T-helper 17 cell (primary cell): ENCODE measurements around the gene ASB1. TPM values are rescaled to one million over a fixed set of nuclear protein-coding genes. Genes with fewer than 3 reads are reported as not detected.

Experiments used
- ATAC-seq: fragments of 150-1000 bp; cut with Tn5 transposase; 2 replicates; pipeline ENCODE4 v1.10.0; 2021; ENCODE audit warnings: mild to moderate bottlenecking, moderate library complexity
- DNase-seq, 3 donors: peaks; one replicate each; pipeline versions ENCODE4 v3.0.0 to v3.0.0-alpha.2; 2020 to 2021
- H3K9me3 ChIP-seq: one replicate; pipeline ENCODE4 v1.7.0; 2013; ENCODE audit warnings: low read length, mild to moderate bottlenecking; ENCODE audit not compliant: control insufficient read depth, poor library complexity, severe bottlenecking
- H3K27ac Mint-ChIP-seq: one replicate; pipeline ENCODE4 v1.8.0; 2022; ENCODE audit warnings: mild to moderate bottlenecking, moderate library complexity, mixed read lengths
- H3K27me3 Mint-ChIP-seq: one replicate; pipeline ENCODE4 v1.8.0; 2022; ENCODE audit warnings: mixed read lengths
- H3K36me3 Mint-ChIP-seq: one replicate; pipeline ENCODE4 v1.8.0; 2022; ENCODE audit warnings: low read depth, mixed read lengths
- H3K4me1 Mint-ChIP-seq: one replicate; pipeline ENCODE4 v1.8.0; 2022; ENCODE audit warnings: mild to moderate bottlenecking, mixed read lengths
- H3K4me3 Mint-ChIP-seq: one replicate; pipeline ENCODE4 v1.8.0; 2022; ENCODE audit warnings: mild to moderate bottlenecking, moderate library complexity, mixed read lengths
- total RNA-seq, 4 donors: library from RNA in 2 of 4; stranded (reverse) in 2 of 4; gene quantifications; one replicate each; pipeline ENCODE4 v1.2.3 and lab custom pipeline; 2022 to 2026

The ASB1 gene
- total RNA-seq, 2 donors from 2014 or later, result 11.9 to 14.3 TPM

DNA sequence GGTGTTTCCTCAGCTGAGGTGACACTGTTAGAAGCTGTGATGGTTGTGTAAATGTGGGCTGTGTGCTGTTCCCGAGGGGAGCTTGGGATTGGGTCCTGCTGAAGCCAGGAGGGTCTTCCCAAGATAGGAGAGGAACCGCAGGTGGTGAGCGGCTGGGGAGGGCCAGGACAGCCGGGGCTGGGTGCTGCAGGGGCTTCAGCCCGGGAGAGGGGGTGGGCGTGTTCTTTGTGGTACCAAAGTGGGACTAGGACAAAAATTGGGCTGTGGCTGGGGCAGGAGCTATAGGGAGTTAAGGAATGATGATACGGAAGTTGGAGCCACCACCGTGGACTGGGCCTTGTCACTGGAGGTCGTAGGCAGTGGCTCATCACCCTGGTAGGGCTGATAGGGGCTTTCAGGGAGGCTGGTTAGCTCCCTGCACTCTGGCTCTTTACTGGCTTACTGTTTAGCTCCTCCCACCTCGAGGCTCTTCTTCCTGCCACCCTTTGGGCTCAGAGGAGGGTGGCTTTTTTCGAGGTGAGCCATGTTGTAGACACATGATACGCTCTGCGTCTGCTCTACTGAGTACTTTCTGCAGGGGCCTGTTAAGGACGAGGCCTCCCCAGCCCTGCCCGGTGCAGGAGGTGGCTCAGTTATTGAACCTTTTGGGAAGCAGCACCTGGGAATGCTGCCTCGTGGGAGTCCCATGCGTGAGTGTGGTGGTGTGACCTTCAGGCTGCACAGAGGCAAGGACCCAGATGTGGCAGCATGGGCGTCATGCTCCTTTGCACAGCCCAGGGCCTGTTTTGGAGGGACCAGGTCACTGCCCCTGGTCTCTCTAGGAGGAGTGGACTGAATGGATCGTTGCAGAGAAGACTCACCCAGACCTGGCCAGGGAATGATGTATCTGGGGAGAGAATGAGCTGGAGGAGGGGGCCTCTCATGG lies 21.6 kb downstream of the ASB1 start:
- ATAC-seq, result no peak
- Mint-ChIP-seq H3K27me3 (no peaks in the 10 kb centered on the region), H3K4me1 (peaks cover 7% of the 10 kb centered on the region), H3K27ac (peak overlapping the region; percentile 29), H3K4me3 (no peak overlapping the region), H3K36me3 (peaks cover 2% of the 10 kb centered on the region)
- no peaks in the 10 kb centered on the region for H3K9me3 ChIP-seq
- DNase-seq, result no peak

DNA sequence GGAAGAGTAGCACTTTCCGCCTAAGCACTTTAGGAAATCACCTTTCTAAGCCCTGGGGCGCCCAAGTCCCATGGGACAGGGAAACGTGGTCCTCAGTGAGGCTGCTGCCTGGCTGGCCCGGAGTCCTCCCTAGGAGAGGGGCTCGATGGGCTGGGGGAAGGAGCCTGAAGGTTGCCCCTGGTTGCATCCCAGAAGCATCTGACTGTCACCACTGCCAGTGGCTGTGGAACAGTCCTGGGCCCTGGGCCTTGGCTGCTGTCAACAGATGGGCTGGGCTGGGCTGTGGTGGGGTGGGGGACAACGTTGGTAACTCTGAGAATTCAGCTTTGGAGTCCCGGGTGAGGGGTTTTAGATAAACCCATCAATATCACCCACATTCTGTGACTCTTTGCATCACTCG lies 22.5 kb downstream of the ASB1 start:
- no peak overlapping the region for H3K4me3 Mint-ChIP-seq
- H3K4me1 Mint-ChIP-seq, result peaks cover 5% of the 10 kb centered on the region
- DNase-seq, result no peak
- peaks cover 2% of the 10 kb centered on the region for H3K36me3 Mint-ChIP-seq
- peak overlapping the region; percentile 29 for H3K27ac Mint-ChIP-seq
- ATAC-seq, result no peak
- H3K9me3 ChIP-seq, result no peaks in the 10 kb centered on the region
- no peaks in the 10 kb centered on the region for H3K27me3 Mint-ChIP-seq

DNA sequence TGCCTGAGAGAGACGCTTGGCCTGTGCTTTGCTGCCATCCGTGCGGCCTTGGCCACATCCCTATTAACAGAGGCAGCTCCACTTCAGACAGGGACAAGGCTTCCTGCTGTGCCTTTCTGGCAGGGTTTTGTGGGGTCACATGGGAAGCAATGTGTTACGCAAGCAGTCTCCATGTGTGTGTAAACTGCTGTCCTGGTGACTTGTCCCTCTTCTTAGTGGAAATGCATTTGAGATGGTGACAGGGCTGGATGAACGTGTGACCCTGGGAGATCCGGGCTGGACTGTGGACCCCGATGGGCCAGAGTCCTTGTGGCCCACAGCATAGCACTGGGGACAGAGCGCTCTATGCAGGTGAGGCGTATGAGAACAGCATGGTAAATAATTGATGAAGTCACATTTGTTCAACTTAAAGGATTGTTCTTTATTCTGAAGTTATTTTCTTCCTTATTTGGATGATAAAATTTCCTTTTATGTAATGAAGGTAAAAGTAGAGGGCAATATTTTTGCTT lies 23.2 kb downstream of the ASB1 start:
- Mint-ChIP-seq H3K36me3 (peaks cover 2% of the 10 kb centered on the region), H3K4me1 (peaks cover 5% of the 10 kb centered on the region), H3K27ac (no peak overlapping the region)

DNA sequence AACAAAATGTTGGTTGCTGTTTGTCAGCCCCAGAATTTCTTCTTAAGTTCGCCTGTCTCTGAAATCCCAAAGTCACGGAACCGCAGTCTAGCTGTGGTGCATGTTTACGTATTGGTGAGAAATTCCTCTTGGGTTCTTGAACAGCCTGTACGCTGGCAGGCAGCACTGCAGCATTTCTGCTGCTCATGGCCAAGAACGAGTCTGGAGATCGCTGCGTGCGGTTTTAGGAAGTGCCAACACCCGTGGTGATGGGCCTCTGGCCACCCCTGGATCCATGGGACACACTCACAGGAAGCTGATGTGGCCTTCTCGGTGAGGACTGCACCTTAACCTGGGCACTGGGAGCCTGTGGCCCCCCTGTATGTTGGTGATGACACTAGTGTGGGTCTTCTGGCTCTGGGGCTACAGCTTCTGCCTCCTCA lies 23.7 kb downstream of the ASB1 start:
- H3K36me3 Mint-ChIP-seq, result peaks cover 2% of the 10 kb centered on the region
- H3K27me3 Mint-ChIP-seq, result no peaks in the 10 kb centered on the region
- H3K9me3 ChIP-seq, result no peaks in the 10 kb centered on the region
- no peak overlapping the region for H3K27ac Mint-ChIP-seq
- no peak overlapping the region for H3K4me3 Mint-ChIP-seq
- ATAC-seq, result no peak
- peaks cover 5% of the 10 kb centered on the region for H3K4me1 Mint-ChIP-seq
- DNase-seq, result no peak

More for the DNA sequence above, 23.2 kb downstream of the ASB1 start:
- ATAC-seq (no peak), DNase-seq (no peak)
- H3K9me3 ChIP-seq, result no peaks in the 10 kb centered on the region
- Mint-ChIP-seq H3K4me3 (no peak overlapping the region), H3K27me3 (no peaks in the 10 kb centered on the region)

DNA sequence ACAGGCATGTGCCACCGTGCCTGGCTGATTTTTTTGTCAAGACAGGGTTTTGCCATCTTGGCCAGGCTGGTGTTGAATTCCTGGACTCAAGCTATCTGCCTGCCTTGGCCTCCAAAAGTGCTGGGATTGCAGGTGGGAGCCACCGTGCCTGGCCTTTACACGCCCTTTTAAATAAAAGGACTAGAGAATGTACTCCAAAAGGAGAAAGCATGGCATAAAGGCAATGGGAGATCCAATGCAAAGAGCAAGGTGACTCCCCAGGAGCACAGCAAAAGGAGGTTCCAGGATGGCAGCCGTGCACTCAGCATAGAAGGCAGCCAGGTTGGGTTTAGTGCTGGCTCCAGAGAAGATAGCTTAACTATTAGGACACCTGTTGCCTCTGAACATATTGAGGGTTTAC lies 27.1 kb downstream of the ASB1 start:
- H3K4me3 Mint-ChIP-seq, result no peak overlapping the region
- no peaks in the 10 kb centered on the region for H3K9me3 ChIP-seq
- no peaks in the 10 kb centered on the region for H3K27me3 Mint-ChIP-seq
- H3K36me3 Mint-ChIP-seq, result no peaks in the 10 kb centered on the region
- no peak overlapping the region for H3K27ac Mint-ChIP-seq
- peaks cover 2% of the 10 kb centered on the region for H3K4me1 Mint-ChIP-seq
- ATAC-seq (no peak), DNase-seq (no peak)

DNA sequence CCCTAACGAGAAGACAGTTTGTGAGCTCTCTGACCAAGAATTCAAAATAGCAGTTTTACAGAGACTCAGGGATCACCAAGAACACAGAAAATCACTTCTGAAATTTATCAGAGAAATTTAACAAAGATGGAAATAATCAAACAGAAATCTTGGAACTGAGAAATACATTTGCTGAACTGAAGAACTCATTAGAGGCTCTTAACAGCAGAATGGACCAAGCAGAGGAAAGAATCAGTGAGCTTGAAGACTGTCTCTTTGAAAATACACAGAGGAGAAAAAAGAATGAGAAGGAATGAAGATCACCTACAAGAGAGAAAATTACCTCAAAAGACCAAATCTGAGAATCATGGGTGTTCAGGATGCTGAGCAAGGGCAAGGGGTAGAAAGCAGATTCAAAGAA lies 29.7 kb downstream of the ASB1 start:
- H3K36me3 Mint-ChIP-seq, result no peaks in the 10 kb centered on the region
- no peak overlapping the region for H3K27ac Mint-ChIP-seq
- ATAC-seq (no peak), DNase-seq (no peak)
- H3K4me1 Mint-ChIP-seq, result no peaks in the 10 kb centered on the region
- H3K9me3 ChIP-seq, result no peaks in the 10 kb centered on the region
- H3K27me3 Mint-ChIP-seq, result no peaks in the 10 kb centered on the region
- H3K4me3 Mint-ChIP-seq, result no peak overlapping the region

DNA sequence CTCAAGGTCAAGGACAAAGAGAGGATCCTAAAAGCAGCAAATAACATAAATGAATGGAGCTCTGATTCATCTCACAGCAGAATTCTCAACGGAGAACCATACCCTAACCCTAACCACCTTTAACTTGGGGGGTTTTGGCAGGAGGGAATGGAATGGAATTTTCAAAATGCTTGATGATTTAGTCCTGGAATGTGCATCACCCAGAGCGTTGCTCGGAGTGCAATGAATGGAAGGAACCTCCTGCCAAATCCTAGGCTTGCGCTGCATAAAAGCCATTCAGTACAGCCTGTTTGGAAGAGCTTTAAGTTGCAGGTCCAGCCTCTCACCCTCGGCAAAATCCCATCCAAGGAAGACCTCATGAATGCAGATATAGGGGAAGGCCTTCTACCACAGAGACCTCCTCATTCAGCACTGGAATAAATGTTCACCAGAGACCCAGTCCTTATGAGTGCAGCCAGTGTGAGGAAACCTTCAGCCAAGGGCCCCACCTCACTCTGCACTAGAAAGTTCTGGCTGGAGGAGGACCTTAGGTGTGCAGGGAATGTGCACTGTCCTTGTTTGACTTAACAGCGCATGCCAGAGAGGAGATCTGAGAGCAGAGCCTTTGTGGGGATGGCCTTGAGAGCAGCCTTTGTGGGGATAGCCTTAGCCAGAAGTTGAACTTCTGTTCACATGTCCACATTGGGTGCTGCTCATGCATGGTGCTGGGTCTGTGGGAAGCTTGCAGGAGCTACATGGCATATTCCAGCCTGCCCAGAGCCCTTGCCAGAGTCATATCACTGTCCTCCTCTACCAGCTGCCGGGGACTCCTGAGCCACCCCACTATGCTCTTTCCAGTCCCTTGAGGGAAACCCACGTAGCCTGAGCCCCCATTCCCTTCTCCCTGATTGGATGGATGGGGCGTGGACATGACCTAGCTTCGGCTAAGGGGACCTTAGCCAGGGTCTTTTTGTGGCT lies 30.5 kb downstream of the ASB1 start:
- no peak for ATAC-seq
- no peak for DNase-seq
- no peaks in the 10 kb centered on the region for H3K36me3 Mint-ChIP-seq
- no peak overlapping the region for H3K4me3 Mint-ChIP-seq
- H3K9me3 ChIP-seq, result no peaks in the 10 kb centered on the region
- H3K27ac Mint-ChIP-seq, result no peak overlapping the region
- no peaks in the 10 kb centered on the region for H3K27me3 Mint-ChIP-seq
- H3K4me1 Mint-ChIP-seq, result no peaks in the 10 kb centered on the region

DNA sequence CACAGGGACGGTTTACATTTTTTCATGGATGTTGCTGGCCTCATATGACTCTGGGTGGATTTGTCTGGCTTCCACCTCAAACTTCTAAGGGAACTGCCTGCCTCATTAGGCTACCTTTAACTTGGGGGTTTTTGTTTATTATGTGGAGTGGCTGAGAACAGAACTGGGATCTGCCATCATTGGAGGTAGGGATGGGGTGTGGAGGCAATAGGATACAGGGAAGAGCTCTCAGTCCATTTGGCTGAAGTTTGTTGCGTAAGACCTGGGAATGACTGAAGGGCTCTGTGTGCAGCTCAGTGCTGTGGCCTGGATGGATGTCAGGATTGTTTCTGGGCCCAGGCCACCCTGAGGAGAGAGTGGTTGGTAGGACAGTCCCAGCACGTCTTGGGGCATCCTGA lies 31.2 kb downstream of the ASB1 start:
- no peaks in the 10 kb centered on the region for H3K9me3 ChIP-seq
- no peak for DNase-seq
- ATAC-seq, result no peak
- Mint-ChIP-seq H3K27me3 (no peaks in the 10 kb centered on the region), H3K4me3 (no peak overlapping the region), H3K27ac (no peak overlapping the region), H3K4me1 (peaks cover 2% of the 10 kb centered on the region), H3K36me3 (no peaks in the 10 kb centered on the region)

DNA sequence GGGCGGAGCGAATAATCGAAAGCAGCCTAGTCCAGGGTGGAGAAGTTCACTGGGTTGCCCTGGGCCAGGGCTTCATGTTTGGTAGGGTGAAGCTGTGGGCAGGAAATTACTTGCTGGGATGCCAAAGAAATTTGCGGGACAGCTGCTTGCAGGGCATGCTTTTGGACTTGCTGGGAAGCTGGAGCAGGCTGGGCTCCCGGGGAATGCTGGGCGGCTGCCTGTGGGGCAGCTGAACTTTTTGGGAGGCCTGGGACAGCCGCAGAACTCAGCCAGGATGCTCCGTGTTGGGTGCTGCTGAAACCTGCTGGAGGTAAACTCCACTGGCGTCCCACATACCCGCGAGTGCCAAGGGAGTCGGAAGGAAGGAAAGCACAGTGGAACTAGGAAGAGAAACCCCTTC lies 31.9 kb downstream of the ASB1 start:
- DNase-seq (no peak), ATAC-seq (no peak)
- Mint-ChIP-seq H3K27me3 (no peaks in the 10 kb centered on the region), H3K27ac (no peak overlapping the region), H3K4me3 (no peak overlapping the region), H3K4me1 (peaks cover 2% of the 10 kb centered on the region), H3K36me3 (no peaks in the 10 kb centered on the region)
- H3K9me3 ChIP-seq, result no peaks in the 10 kb centered on the region

DNA sequence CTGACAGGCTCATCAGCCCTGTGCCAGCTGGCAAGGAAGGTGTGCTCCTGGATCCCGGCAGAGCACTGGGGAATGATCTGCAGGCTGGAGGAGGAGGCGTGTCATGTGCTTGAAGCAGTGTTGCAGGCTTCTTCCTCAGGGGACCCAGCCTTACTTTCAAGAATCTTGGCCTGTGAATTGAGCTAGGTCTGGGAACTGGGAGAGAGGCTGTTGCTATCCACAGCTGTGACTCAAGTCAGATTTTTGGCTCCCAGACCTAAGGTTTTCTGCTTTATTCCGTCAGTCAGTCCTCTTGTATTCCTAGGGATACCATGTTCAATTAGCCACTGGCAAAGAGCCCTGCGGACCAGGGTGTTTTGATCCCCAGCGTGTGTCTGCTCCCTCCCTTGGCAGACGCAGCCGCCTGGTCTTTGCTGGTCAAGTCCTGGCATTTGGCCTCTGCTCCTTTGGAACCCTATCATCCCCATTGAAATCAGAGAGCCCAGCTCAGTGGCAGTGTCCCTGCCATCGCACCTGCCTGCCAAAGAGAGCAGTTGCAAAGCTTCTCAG lies 32.4 kb downstream of the ASB1 start:
- no peaks in the 10 kb centered on the region for H3K9me3 ChIP-seq
- H3K4me3 Mint-ChIP-seq, result no peak overlapping the region
- ATAC-seq, result no peak
- no peak for DNase-seq
- H3K36me3 Mint-ChIP-seq, result no peaks in the 10 kb centered on the region
- peaks cover 2% of the 10 kb centered on the region for H3K4me1 Mint-ChIP-seq
- H3K27me3 Mint-ChIP-seq, result no peaks in the 10 kb centered on the region
- H3K27ac Mint-ChIP-seq, result no peak overlapping the region

DNA sequence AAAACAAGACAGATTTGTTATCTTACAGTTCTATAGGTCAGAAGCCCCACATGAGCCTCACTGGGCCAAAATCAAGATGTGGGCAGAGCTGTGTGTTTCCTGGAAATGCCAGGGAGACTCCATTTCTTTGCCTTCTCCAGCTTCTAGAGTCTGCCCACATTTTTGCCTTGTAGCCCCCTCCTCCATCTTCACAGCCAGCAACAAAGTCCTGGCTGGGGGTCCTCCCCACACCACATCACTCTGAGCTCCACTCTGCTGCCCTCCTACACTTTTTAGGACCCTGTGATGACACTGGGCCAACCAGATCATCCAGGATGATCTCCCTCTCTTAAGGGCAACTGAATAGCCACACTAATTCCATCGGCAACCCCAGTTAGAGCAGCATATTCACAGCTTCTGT lies 34.3 kb downstream of the ASB1 start:
- Mint-ChIP-seq H3K4me1 (peaks cover 2% of the 10 kb centered on the region), H3K36me3 (no peaks in the 10 kb centered on the region)

DNA sequence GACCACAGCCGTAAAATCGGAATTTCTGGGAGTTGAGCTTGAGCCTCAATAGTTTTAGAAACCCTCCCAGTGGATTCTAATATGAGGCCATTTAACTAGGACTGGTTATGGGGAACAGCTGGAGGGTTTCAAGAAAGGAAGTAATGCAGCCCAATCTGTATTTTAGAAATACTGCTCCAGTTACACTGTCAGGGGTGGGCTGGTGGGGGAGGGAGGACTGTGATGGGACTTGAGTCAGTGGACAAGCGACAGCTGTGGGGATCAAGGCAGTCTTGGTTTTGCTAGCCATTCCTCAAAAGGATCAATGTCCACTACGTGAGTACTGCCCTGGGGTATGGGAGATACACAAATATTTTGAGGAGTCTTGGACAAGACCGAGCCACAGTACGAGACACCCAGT lies 34.8 kb downstream of the ASB1 start:
- H3K9me3 ChIP-seq, result no peaks in the 10 kb centered on the region
- Mint-ChIP-seq H3K4me3 (no peak overlapping the region), H3K27ac (no peak overlapping the region), H3K4me1 (peaks cover 2% of the 10 kb centered on the region), H3K36me3 (no peaks in the 10 kb centered on the region), H3K27me3 (no peaks in the 10 kb centered on the region)
- ATAC-seq (no peak), DNase-seq (no peak)

More for the DNA sequence above, 34.3 kb downstream of the ASB1 start:
- ATAC-seq (no peak), DNase-seq (no peak)
- no peaks in the 10 kb centered on the region for H3K9me3 ChIP-seq
- Mint-ChIP-seq H3K27me3 (no peaks in the 10 kb centered on the region), H3K4me3 (no peak overlapping the region), H3K27ac (no peak overlapping the region)

DNA sequence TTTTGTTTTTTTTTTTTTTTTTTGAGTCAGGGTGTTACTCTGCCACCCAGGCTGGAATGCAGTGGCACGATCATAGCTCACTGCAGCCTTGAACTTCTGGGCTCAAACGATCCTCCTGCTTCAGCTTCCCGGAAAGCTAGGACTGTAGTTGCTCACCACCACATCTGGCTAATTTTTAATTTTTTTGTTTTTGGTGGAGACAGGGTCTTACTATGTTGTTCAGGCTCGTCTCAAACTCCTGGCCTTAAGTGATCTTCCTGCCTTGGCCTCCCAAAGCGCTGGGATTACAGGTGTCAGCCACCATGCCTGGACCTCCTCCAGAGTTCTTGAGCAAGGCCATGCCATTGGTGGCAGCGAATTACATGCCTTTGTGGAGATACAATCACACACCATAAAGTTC lies 35.2 kb downstream of the ASB1 start:
- no peaks in the 10 kb centered on the region for H3K9me3 ChIP-seq
- H3K36me3 Mint-ChIP-seq, result no peaks in the 10 kb centered on the region

More for the DNA sequence above, 35.2 kb downstream of the ASB1 start:
- DNase-seq (no peak), ATAC-seq (no peak)
- no peak overlapping the region for H3K27ac Mint-ChIP-seq
- H3K27me3 Mint-ChIP-seq, result no peaks in the 10 kb centered on the region
- peaks cover 4% of the 10 kb centered on the region for H3K4me1 Mint-ChIP-seq
- H3K4me3 Mint-ChIP-seq, result no peak overlapping the region
